ENCODE measurements around the gene MAPK4.

Gene MAPK4

DNA sequence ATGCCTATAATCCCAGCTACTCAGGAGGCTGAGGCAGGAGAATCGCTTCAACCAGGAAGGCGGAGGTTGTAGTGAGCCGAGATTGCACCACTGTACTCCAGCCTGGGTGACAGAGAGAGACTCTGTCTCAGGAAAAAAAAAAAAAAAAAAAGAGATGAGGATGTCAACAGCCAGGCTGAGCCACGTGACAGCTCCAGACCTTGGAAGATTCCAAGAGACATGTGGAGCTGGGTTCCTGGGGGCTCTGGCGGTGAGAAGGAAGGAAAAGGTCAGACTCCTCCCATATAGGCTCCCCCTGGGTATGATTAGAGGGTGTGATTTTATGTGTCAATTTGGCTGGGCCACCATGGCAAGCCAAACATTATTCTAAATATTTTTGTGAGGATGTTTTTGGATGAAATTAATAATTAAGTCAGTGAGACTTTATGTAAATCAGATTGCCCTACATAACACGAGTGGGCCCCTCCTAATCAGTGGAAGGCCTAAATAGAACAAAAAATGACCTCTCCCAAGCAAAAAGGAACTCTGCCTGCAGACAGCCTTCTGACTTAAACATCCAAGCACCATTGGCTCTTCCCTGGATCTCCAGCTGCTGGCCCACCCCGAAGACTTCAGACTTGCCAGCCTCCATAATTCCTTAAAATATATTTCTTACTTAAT is 178.3 kb downstream of the MAPK4 start:
- TF ChIP-seq, protein P1, sequence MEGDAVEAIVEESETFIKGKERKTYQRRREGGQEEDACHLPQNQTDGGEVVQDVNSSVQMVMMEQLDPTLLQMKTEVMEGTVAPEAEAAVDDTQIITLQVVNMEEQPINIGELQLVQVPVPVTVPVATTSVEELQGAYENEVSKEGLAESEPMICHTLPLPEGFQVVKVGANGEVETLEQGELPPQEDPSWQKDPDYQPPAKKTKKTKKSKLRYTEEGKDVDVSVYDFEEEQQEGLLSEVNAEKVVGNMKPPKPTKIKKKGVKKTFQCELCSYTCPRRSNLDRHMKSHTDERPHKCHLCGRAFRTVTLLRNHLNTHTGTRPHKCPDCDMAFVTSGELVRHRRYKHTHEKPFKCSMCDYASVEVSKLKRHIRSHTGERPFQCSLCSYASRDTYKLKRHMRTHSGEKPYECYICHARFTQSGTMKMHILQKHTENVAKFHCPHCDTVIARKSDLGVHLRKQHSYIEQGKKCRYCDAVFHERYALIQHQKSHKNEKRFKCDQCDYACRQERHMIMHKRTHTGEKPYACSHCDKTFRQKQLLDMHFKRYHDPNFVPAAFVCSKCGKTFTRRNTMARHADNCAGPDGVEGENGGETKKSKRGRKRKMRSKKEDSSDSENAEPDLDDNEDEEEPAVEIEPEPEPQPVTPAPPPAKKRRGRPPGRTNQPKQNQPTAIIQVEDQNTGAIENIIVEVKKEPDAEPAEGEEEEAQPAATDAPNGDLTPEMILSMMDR (IDR thresholded peaks at IDR 0.05; ENCODE audit: borderline replicate concordance, insufficient read depth, low read depth, low read length) = no peak

GRCh38 chr18:50742952-50743351 is 183.1 kb downstream of the MAPK4 start:
- TF ChIP-seq, protein P1 (IDR thresholded peaks at IDR 0.05; ENCODE audit: borderline replicate concordance, insufficient read depth, low read depth, low read length) = no peak
- H3K4me3 ChIP-seq (ENCODE audit: low read depth, low read length) = no peak overlapping the region

More for the DNA sequence above, 178.3 kb downstream of the MAPK4 start:
- no peak overlapping the region for H3K4me3 ChIP-seq (ENCODE audit: low read depth, low read length)

- TF ChIP-seq, protein P1 (IDR thresholded peaks at IDR 0.05; ENCODE audit: borderline replicate concordance, insufficient read depth, low read depth, low read length) = no peak
- no peak overlapping the region for H3K4me3 ChIP-seq (ENCODE audit: low read depth, low read length)
Measured at GRCh38 chr18:50744253-50744652, 184.4 kb downstream of the MAPK4 start.

DNA sequence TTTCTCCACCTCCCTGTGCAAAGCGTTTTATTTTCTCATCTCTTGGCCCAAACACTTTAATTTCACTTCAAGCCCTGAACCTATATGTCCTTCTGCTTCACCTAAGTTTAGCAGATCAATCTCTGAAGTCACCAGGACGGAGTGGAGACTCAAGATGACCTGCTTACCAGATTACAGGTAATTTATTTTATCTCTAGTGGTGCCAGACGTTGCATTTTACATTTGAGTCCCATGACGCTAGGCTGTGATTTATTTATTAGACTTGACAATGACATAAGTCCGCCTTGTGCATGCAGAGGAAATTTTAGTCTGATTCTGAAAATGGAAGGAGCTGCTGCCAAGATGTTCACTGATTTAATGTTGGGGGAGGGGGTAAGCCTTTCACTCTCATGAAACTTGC is 186.1 kb downstream of the MAPK4 start:
- TF ChIP-seq, protein P1 (IDR thresholded peaks at IDR 0.05; ENCODE audit: borderline replicate concordance, insufficient read depth, low read depth, low read length) = no peak
- H3K4me3 ChIP-seq (ENCODE audit: low read depth, low read length) = no peak overlapping the region

DNA sequence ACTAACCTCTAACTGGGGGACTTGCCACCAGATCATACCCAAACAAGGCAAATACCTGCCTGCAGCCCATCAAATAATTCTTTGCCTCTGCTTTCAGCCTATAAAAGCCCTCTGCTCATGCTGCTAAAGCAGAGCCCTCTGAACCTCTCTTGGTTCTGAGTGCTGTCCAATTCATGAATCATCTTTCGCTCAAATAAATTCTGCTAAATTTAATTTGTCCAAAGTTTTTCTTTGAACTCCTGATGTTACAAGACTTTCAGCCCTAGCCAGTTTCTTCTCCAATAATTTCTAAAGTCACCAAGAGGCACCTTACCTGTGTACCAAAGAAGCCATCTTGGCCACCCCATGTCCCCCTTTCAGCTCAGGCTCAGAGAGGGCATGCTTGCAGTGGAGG is 188.0 kb downstream of the MAPK4 start:
- TF ChIP-seq, protein P1 (IDR thresholded peaks at IDR 0.05; ENCODE audit: borderline replicate concordance, insufficient read depth, low read depth, low read length) = no peak
- H3K4me3 ChIP-seq (ENCODE audit: low read depth, low read length) = no peak overlapping the region

- H3K4me3 ChIP-seq (ENCODE audit: low read depth, low read length) = no peak overlapping the region
Measured at GRCh38 chr18:50748243-50749229, 188.6 kb downstream of the MAPK4 start.

More at GRCh38 chr18:50748243-50749229, 188.6 kb downstream of the MAPK4 start:
- TF ChIP-seq, protein P1 (IDR thresholded peaks at IDR 0.05; ENCODE audit: borderline replicate concordance, insufficient read depth, low read depth, low read length) = no peak
